ENCODE results near the gene BLACAT1.

BLACAT1 gene

DNA sequence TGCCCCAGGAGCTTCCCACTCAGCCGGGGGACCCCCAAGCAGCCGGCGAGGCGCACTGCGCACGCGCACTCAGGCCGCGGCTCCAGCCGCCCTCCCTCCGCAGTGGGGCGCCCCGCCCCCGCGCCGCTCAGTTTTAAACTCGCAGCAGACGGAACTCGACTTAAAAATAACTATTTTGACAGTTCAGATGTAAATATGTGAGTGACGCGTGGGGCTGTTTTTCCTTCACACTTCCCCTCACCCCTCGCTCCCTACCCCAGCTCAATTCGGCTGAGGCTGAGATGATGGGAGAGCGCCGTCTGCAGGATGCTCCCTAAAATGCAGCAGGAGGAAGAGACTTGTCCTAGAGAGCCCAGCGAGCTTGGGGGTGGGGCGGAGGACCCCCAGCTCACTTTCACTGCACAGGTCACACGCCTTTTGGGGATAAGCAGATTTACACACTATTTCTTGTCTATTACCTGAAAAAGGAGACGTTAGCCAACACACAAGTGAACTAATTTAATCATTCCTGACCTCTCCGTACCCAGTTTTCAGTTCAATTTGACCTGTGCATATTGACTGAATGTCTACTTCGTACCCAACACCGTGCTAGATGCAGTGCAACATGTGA lies 25.0 kb downstream of the BLACAT1 start (continued):
- TF ChIP-seq ZC3H10 (CRISPR knock-in tag; IDR thresholded peaks at IDR 0.05) = no peak

DNA sequence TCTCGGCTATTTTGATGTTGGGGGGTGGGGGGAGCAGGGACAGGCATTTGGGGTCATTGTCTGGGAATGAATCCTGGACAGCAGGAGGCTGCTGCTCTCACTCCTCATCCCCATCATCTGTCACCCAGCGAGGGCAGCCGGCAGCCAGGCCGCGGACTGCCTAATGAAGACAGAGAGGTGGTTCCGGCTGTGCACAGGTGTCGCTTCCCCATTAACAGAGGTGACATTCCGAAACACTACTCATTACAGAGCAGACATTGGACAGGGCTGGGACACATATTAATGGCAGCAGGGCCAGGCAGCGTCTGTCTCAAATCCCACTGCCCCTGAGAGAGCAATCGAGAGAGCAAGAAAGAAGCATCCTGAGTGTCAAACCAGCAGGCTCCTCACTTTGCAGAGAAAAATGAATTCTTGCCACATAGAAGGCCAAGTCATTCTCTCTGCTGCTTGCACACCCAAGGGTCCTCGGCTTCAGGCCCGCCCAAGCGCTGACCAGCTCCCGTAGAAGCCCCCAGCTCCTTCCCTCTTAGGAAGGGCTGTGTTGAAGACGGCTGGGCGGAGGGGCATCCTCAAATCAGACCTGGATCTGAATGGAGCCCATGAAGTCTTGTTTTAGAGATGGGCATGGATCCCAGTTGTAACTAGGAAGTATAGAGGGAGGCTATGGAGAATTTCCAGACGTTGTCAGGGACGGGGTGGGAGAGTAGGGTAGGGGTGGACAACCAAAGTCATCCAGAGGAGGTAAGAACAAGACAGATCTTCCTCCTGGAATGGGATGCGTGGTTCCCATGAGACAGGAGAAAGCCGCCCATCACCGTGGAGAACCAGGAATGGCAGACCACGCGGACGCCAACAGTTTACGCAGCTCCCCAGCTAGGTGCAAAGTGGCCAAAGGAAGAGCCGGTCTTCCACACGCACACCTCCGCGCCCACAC lies 25.8 kb downstream of the BLACAT1 start:
- TF ChIP-seq, protein P1, sequence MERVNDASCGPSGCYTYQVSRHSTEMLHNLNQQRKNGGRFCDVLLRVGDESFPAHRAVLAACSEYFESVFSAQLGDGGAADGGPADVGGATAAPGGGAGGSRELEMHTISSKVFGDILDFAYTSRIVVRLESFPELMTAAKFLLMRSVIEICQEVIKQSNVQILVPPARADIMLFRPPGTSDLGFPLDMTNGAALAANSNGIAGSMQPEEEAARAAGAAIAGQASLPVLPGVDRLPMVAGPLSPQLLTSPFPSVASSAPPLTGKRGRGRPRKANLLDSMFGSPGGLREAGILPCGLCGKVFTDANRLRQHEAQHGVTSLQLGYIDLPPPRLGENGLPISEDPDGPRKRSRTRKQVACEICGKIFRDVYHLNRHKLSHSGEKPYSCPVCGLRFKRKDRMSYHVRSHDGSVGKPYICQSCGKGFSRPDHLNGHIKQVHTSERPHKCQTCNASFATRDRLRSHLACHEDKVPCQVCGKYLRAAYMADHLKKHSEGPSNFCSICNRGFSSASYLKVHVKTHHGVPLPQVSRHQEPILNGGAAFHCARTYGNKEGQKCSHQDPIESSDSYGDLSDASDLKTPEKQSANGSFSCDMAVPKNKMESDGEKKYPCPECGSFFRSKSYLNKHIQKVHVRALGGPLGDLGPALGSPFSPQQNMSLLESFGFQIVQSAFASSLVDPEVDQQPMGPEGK (CRISPR knock-in tag; IDR thresholded peaks at IDR 0.05; ENCODE audit: borderline replicate concordance) = no peak
- TF ChIP-seq ARNTL (CRISPR knock-in tag; IDR thresholded peaks at IDR 0.05; ENCODE audit: borderline replicate concordance, low read depth) = no peak
- no peak for TF ChIP-seq ZNF8 (CRISPR knock-in tag; IDR thresholded peaks at IDR 0.05)
- no peak for TF ChIP-seq BACH2 (CRISPR knock-in tag; IDR thresholded peaks at IDR 0.05; ENCODE audit: borderline replicate concordance)
- TF ChIP-seq, protein P2, sequence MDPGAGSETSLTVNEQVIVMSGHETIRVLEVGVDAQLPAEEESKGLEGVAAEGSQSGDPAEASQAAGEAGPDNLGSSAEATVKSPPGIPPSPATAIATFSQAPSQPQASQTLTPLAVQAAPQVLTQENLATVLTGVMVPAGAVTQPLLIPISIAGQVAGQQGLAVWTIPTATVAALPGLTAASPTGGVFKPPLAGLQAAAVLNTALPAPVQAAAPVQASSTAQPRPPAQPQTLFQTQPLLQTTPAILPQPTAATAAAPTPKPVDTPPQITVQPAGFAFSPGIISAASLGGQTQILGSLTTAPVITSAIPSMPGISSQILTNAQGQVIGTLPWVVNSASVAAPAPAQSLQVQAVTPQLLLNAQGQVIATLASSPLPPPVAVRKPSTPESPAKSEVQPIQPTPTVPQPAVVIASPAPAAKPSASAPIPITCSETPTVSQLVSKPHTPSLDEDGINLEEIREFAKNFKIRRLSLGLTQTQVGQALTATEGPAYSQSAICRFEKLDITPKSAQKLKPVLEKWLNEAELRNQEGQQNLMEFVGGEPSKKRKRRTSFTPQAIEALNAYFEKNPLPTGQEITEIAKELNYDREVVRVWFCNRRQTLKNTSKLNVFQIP (CRISPR knock-in tag; IDR thresholded peaks at IDR 0.05; ENCODE audit: borderline replicate concordance, low read depth) = no peak
- TF ChIP-seq RARB (CRISPR knock-in tag; IDR thresholded peaks at IDR 0.05) = no peak
- no peak for TF ChIP-seq ZFP30 (CRISPR knock-in tag; IDR thresholded peaks at IDR 0.05)
- ATAC-seq = no peak

DNA sequence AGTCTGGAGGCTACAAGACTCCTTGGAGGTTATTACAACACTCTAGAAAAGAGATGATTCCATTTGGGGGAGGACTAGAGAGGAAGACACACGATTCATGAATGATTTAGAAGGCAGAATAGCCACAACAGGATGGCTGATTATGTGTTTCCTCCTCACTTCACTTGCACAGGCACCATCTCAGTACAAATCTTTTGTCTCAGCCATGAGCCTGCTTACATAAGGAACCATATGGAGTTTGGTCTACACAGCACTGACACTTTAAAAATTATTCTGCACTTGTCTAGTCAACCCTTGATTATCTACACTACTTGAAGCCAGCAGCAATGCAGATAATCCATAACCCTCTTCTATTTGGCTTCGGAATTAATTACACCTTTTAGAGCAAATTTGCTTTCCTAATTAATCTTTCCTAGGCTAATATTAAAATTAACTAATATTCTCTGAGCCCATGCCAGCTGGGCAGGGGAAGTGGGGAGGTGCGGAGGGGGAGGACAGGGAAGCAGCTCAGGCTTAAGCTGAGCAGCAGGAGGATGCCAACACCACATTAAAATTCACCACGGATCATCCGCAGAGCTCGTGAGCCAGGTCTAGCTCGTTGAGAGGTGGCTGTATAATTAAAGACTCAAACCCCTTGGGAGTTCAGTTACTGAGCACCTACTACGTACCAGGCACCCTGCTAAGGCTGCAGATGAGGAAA lies 30.8 kb downstream of the BLACAT1 start:
- no peak for ATAC-seq

DNA sequence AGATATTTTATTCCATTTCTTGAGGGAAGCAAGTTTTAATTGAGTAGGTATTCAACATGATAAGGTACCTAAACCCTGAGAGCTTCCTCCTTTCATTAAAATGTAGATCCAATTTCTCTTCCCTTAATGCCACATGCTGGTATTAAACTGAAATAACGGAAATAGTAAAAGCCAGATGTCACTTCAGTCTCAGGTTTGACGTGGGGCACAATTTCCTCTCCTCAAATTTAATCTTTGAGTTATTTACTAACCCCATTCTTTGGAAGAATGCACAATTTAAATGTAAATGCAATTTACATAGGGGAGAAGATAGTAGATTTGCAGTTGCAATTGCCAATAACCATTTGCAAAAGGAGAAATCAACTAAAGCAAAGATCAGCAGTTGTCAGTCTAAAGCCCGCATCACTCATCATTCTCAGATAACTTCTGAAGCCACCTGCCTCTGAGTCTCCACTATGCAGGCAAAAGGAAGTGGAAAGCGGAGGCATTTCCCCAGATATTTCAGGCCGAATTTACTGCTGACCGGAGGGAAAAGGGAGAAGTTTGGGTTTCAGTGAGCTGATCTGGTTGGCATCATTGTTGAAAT lies 31.9 kb downstream of the BLACAT1 start:
- ATAC-seq = no peak
- TF ChIP-seq SNAI2 (CRISPR knock-in tag; IDR thresholded peaks at IDR 0.05) (no peak), ISL1 (CRISPR knock-in tag; IDR thresholded peaks at IDR 0.05) (no peak)
- TF ChIP-seq, protein P3, sequence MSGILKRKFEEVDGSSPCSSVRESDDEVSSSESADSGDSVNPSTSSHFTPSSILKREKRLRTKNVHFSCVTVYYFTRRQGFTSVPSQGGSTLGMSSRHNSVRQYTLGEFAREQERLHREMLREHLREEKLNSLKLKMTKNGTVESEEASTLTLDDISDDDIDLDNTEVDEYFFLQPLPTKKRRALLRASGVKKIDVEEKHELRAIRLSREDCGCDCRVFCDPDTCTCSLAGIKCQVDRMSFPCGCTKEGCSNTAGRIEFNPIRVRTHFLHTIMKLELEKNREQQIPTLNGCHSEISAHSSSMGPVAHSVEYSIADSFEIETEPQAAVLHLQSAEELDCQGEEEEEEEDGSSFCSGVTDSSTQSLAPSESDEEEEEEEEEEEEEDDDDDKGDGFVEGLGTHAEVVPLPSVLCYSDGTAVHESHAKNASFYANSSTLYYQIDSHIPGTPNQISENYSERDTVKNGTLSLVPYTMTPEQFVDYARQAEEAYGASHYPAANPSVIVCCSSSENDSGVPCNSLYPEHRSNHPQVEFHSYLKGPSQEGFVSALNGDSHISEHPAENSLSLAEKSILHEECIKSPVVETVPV (CRISPR knock-in tag; IDR thresholded peaks at IDR 0.05) = no peak
- TF ChIP-seq, protein P1 (CRISPR knock-in tag; IDR thresholded peaks at IDR 0.05; ENCODE audit: borderline replicate concordance) = no peak

More for the DNA sequence above, 30.8 kb downstream of the BLACAT1 start:
- TF ChIP-seq ZNF565 (CRISPR knock-in tag; conservative IDR thresholded peaks at IDR 0.05; ENCODE audit: low read depth) = no peak

DNA sequence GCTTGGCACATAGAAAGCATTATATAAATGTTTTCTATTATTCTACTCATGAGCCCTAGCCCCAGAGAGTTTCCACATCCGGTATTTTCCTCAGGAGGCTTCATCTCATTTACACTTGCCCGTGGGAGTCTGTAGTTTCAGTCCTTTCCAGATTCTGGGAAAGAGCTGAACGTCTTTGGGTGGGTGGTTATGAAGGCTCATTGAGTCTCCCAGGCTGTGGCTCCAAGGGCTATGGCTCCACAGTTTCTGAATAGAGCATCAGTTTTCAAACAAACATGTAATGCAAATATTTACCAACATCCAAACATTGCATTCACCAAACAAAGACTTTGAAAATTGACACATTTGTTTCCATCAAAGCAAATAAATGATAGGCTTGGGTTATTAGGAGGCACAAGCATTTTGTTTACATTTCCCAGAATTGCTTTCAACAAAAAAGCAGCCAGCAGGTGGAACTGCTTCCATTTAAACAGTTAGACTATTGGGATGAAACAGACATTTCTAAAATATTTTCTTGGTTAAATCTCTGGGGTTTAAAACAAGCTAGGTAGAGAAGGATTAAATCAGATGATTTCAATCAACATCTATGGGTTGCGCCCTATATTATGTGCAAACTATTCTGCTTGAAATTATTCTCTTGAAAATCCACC lies 32.7 kb downstream of the BLACAT1 start:
- TF ChIP-seq GLIS3 (CRISPR knock-in tag; IDR thresholded peaks at IDR 0.05) = no peak
- TF ChIP-seq SNAI2 (CRISPR knock-in tag; IDR thresholded peaks at IDR 0.05) = no peak
- TF ChIP-seq TCF4 (CRISPR knock-in tag; IDR thresholded peaks at IDR 0.05; ENCODE audit: borderline replicate concordance) = no peak
- TF ChIP-seq ISL1 (CRISPR knock-in tag; IDR thresholded peaks at IDR 0.05) = no peak
- TF ChIP-seq BACH2 (CRISPR knock-in tag; IDR thresholded peaks at IDR 0.05; ENCODE audit: borderline replicate concordance) = no peak
- no peak for TF ChIP-seq ZNF70 (CRISPR knock-in tag; IDR thresholded peaks at IDR 0.05)
- no peak for TF ChIP-seq OSR1 (CRISPR knock-in tag; IDR thresholded peaks at IDR 0.05)
- TF ChIP-seq PPARA (CRISPR knock-in tag; IDR thresholded peaks at IDR 0.05; ENCODE audit: borderline replicate concordance) = no peak
- TF ChIP-seq, protein P4, sequence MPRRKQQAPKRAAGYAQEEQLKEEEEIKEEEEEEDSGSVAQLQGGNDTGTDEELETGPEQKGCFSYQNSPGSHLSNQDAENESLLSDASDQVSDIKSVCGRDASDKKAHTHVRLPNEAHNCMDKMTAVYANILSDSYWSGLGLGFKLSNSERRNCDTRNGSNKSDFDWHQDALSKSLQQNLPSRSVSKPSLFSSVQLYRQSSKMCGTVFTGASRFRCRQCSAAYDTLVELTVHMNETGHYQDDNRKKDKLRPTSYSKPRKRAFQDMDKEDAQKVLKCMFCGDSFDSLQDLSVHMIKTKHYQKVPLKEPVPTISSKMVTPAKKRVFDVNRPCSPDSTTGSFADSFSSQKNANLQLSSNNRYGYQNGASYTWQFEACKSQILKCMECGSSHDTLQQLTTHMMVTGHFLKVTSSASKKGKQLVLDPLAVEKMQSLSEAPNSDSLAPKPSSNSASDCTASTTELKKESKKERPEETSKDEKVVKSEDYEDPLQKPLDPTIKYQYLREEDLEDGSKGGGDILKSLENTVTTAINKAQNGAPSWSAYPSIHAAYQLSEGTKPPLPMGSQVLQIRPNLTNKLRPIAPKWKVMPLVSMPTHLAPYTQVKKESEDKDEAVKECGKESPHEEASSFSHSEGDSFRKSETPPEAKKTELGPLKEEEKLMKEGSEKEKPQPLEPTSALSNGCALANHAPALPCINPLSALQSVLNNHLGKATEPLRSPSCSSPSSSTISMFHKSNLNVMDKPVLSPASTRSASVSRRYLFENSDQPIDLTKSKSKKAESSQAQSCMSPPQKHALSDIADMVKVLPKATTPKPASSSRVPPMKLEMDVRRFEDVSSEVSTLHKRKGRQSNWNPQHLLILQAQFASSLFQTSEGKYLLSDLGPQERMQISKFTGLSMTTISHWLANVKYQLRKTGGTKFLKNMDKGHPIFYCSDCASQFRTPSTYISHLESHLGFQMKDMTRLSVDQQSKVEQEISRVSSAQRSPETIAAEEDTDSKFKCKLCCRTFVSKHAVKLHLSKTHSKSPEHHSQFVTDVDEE (CRISPR knock-in tag; IDR thresholded peaks at IDR 0.05) = no peak
- no peak for TF ChIP-seq ARNTL (CRISPR knock-in tag; IDR thresholded peaks at IDR 0.05; ENCODE audit: borderline replicate concordance, low read depth)
- TF ChIP-seq ZNF8 (CRISPR knock-in tag; IDR thresholded peaks at IDR 0.05) = no peak
- ATAC-seq = no peak
